H1 (cell line): ENCODE measurements around the gene TRIM39. TPM values are rescaled to one million over a fixed set of nuclear protein-coding genes. Genes with fewer than 3 reads are reported as not detected.

ENCODE experiments used
- CTCF ChIA-PET: fragments of 300-600 bp; sonication (Branson Sonifier 250); formaldehyde crosslinking; loops from one replicate; lab custom pipeline; 2021; ENCODE audit not compliant: partially characterized antibody; lab: Charles Lee
- POLR2A ChIA-PET: fragments of 300-600 bp; sonication (Branson Sonifier 250); formaldehyde crosslinking; loops from one replicate; lab custom pipeline; 2021; ENCODE audit warnings: inconsistent platforms; ENCODE audit not compliant: partially characterized antibody; lab: Charles Lee
- DNase-seq, 2 experiments: peaks; one replicate each; pipeline versions ENCODE4 v3.0.0 to v3.0.0-alpha.2; 2010 to 2022; ENCODE audit warnings: low spot score in 2 of 2, low read depth in 1 of 2, mixed read lengths in 1 of 2
- FAIRE-seq: peaks from 2 replicates; lab custom pipeline; 2011; peaks lifted over from hg19 to GRCh38; lab: Jason Lieb, UNC
- H2AFZ ChIP-seq: 2 replicates; pipeline ENCODE4 v1.8.1; 2012; ENCODE audit warnings: low read length, inconsistent platforms
- H2AK5ac ChIP-seq: 2 replicates; pipeline ENCODE4 v1.6.1; 2013; ENCODE audit warnings: low read depth, low read length
- H2BK120ac ChIP-seq: replicated peaks from 2 replicates; pipeline ENCODE3; 2013; ENCODE audit warnings: low read depth, low read length, inconsistent platforms
- H2BK12ac ChIP-seq: 2 replicates; pipeline ENCODE4 v1.6.1; 2013; ENCODE audit warnings: low read depth, low read length
- H2BK15ac ChIP-seq: 2 replicates; pipeline ENCODE4 v1.6.1; 2013; ENCODE audit warnings: low read length
- H2BK20ac ChIP-seq: 2 replicates; pipeline ENCODE4 v1.6.1; 2013; ENCODE audit warnings: low read length
- H2BK5ac ChIP-seq: 2 replicates; pipeline ENCODE4 v1.6.1; 2013; ENCODE audit warnings: low read depth, low read length
- H3K14ac ChIP-seq: 2 replicates; pipeline ENCODE4 v1.6.1; 2013; ENCODE audit warnings: inconsistent platforms; ENCODE audit not compliant: insufficient read length
- H3K18ac ChIP-seq: 2 replicates; pipeline ENCODE4 v1.6.1; 2013; ENCODE audit warnings: low read length; ENCODE audit errors: extremely low read depth
- H3K23ac ChIP-seq: 2 replicates; pipeline ENCODE4 v1.6.1; 2013; ENCODE audit warnings: inconsistent platforms; ENCODE audit not compliant: insufficient read length
- H3K23me2 ChIP-seq: 2 replicates; pipeline ENCODE4 v1.6.1; 2013; ENCODE audit warnings: low read depth, low read length
- H3K27ac ChIP-seq: 2 replicates; pipeline ENCODE4 v1.6.1; 2011; ENCODE audit warnings: low read depth, low read length, inconsistent platforms
- H3K27me3 ChIP-seq, 4 experiments: replicated peaks in 1 of 4; 1 replicate in 1 of 4; 2 replicates in 3 of 4; pipeline versions ENCODE4 v1.6.1 to v1.8.1; 2011 to 2013; ENCODE audit warnings: low read length in 3 of 4, mild to moderate bottlenecking in 3 of 4, inconsistent platforms in 2 of 4, mixed read lengths in 2 of 4, moderate library complexity in 1 of 4; ENCODE audit not compliant: control insufficient read depth in 3 of 4, insufficient read depth in 3 of 4; ENCODE audit errors: extremely low read depth in 1 of 4
- H3K36me3 ChIP-seq, 4 experiments: 2 replicates each; pipeline versions ENCODE4 v1.6.1 to v1.8.1; 2011 to 2013; ENCODE audit warnings: mild to moderate bottlenecking in 4 of 4, low read length in 3 of 4, moderate library complexity in 2 of 4, control low read depth in 1 of 4, inconsistent platforms in 1 of 4; ENCODE audit not compliant: insufficient read depth in 4 of 4, control insufficient read depth in 2 of 4
- H3K4ac ChIP-seq: replicated peaks from 2 replicates; pipeline ENCODE3; 2013; ENCODE audit warnings: low read length, low read depth, mixed read lengths, inconsistent platforms; ENCODE audit not compliant: insufficient read length
- H3K4me1 ChIP-seq, 4 experiments: replicated peaks in 1 of 4; 1 replicate in 1 of 4; 2 replicates in 3 of 4; pipeline versions ENCODE4 v1.6.1 to v1.8.1; 2011 to 2013; ENCODE audit warnings: low read length in 3 of 4, inconsistent platforms in 2 of 4, mixed read lengths in 1 of 4; ENCODE audit not compliant: insufficient read depth in 4 of 4, control insufficient read depth in 3 of 4
- H3K4me2 ChIP-seq, 2 experiments: 2 replicates each; pipeline versions ENCODE4 v1.6.1 to v1.8.1; 2011 to 2013; ENCODE audit warnings: low read depth in 2 of 2, low read length in 2 of 2, control low read depth in 1 of 2, inconsistent platforms in 1 of 2, mild to moderate bottlenecking in 1 of 2; ENCODE audit not compliant: insufficient read depth in 1 of 2
- H3K4me3 ChIP-seq, 4 experiments: fragments of 200-600, 300-600 bp in 1 of 4; sonication (generic), shearing (Covaris generic), sonication (Bioruptor Twin) in 1 of 4; 2 replicates each; pipeline versions ENCODE4 v1.5.1 to v1.8.1; 2011 to 2016; ENCODE audit warnings: low read length in 4 of 4, low read depth in 3 of 4, control low read depth in 2 of 4, inconsistent platforms in 2 of 4, mild to moderate bottlenecking in 2 of 4, mixed read lengths in 1 of 4, moderate library complexity in 1 of 4; ENCODE audit not compliant: insufficient read depth in 2 of 4; ENCODE audit errors: extremely low read depth in 1 of 4
- H3K56ac ChIP-seq: replicated peaks from 2 replicates; pipeline ENCODE3; 2013; ENCODE audit warnings: low read depth, mild to moderate bottlenecking, mixed read lengths, low read length, inconsistent platforms; ENCODE audit not compliant: insufficient read length
- H3K79me1 ChIP-seq: 2 replicates; pipeline ENCODE4 v1.6.1; 2013; ENCODE audit warnings: low read depth, low read length, control low read depth
- H3K79me2 ChIP-seq, 2 experiments: 2 replicates each; pipeline versions ENCODE4 v1.6.1 to v1.8.1; 2012 to 2013; ENCODE audit warnings: low read length in 2 of 2, mild to moderate bottlenecking in 2 of 2, inconsistent platforms in 1 of 2; ENCODE audit not compliant: insufficient read depth in 2 of 2, control insufficient read depth in 1 of 2
- H3K9ac ChIP-seq, 4 experiments: replicated peaks in 1 of 4; 1 replicate in 1 of 4; 2 replicates in 3 of 4; pipeline versions ENCODE4 v1.6.1 to v1.8.1; 2011 to 2013; ENCODE audit warnings: low read depth in 3 of 4, low read length in 3 of 4, control low read depth in 2 of 4, mild to moderate bottlenecking in 2 of 4, moderate library complexity in 2 of 4, inconsistent platforms in 1 of 4; ENCODE audit errors: extremely low read depth in 1 of 4
- H3K9me3 ChIP-seq, 2 experiments: 2 replicates each; pipeline versions ENCODE4 v1.6.1 to v1.8.1; 2012 to 2013; ENCODE audit warnings: mild to moderate bottlenecking in 2 of 2, moderate library complexity in 2 of 2, control low read depth in 1 of 2, inconsistent platforms in 1 of 2, low read depth in 1 of 2, low read length in 1 of 2, mixed read lengths in 1 of 2; ENCODE audit not compliant: insufficient read depth in 2 of 2
- H4K20me1 ChIP-seq, 2 experiments: replicated peaks in 1 of 2; 2 replicates each; pipeline versions ENCODE3 to v1.8.1; 2011 to 2013; ENCODE audit warnings: inconsistent platforms in 2 of 2, low read length in 2 of 2, mild to moderate bottlenecking in 1 of 2; ENCODE audit not compliant: insufficient read depth in 2 of 2, control insufficient read depth in 1 of 2
- H4K5ac ChIP-seq: 2 replicates; pipeline ENCODE4 v1.6.1; 2013; ENCODE audit warnings: low read length, low read depth, mixed read lengths, inconsistent platforms; ENCODE audit not compliant: insufficient read length
- H4K8ac ChIP-seq: 2 replicates; pipeline ENCODE4 v1.8.0; 2013; ENCODE audit warnings: mild to moderate bottlenecking, moderate library complexity, low read length, inconsistent platforms; ENCODE audit not compliant: insufficient read depth; ENCODE audit errors: extremely low read depth
- H4K91ac ChIP-seq: replicated peaks from 2 replicates; pipeline ENCODE3; 2013; ENCODE audit warnings: low read length, mixed read lengths, inconsistent platforms; ENCODE audit not compliant: insufficient read length
- BCL11A ChIP-seq, 2 experiments: IDR thresholded peaks; one replicate each; pipeline ENCODE4 v1.6.1; 2011; ENCODE audit warnings: low read depth in 2 of 2, low read length in 2 of 2, mild to moderate bottlenecking in 2 of 2
- EGR1 ChIP-seq: IDR thresholded peaks from 2 replicates; pipeline ENCODE4 v1.6.1; 2011; ENCODE audit warnings: low read depth, low read length, borderline replicate concordance
- SIN3A ChIP-seq, 2 experiments: IDR thresholded peaks in 1 of 2; conservative IDR thresholded peaks in 1 of 2; 2 replicates each; pipeline ENCODE4 v1.6.1; 2011 to 2012; ENCODE audit warnings: low read length in 2 of 2, improper control_type of control experiment in 1 of 2, low read depth in 1 of 2, mild to moderate bottlenecking in 1 of 2
- TAF1 ChIP-seq: IDR thresholded peaks from 2 replicates; pipeline ENCODE4 v1.6.1; 2011; ENCODE audit warnings: mild to moderate bottlenecking, low read depth, low read length
- TCF12 ChIP-seq: IDR thresholded peaks from 2 replicates; pipeline ENCODE4 v1.6.1; 2011; ENCODE audit warnings: low read depth, mild to moderate bottlenecking, low read length
- WGBS, 2 experiments: shearing (Covaris generic) in 1 of 2; methylation state at CpG; one replicate each; pipeline versions ENCODE4 v1.1.6 to v1.1.7; 2013 to 2015; ENCODE audit warnings: low lambda C conversion rate in 2 of 2, mixed read lengths in 2 of 2, inconsistent platforms in 1 of 2, low coverage in 1 of 2, missing lambda C conversion rate in 1 of 2; ENCODE audit not compliant: insufficient replicate concordance in 2 of 2, insufficient coverage in 1 of 2, insufficient read length in 1 of 2; ENCODE audit errors: extremely low coverage in 1 of 2, missing lambda C conversion rate in 1 of 2; 5-methylcytosine and 5-hydroxymethylcytosine counted together
- polyA plus RNA-seq, 7 experiments: library from polyadenylated mRNA; depleted of rRNA in 3 of 7; stranded (reverse) in 5 of 7; unstranded in 2 of 7; fragments of >200 nt in 5 of 7; fragments of 200-250 nt in 2 of 7; gene quantifications; 1 replicate in 5 of 7; 2 replicates in 1 of 7; 4 replicates in 1 of 7; pipeline versions ENCODE4 v1.2.1 to v1.2.3, GENCODE V29; 2011 to 2013; ENCODE audit warnings: missing spikeins in 2 of 7, mixed read lengths in 2 of 7
- total RNA-seq: library from RNA; stranded (reverse); fragmentation: NEBNext Ultra II Directional; extraction: Animal tissue kit (Norgen Biotek cat#: 25700); gene quantifications from 2 replicates; pipeline ENCODE4 v1.2.1, GENCODE V29; 2021

The TRIM39 gene
- total and polyA plus RNA-seq, 2 of the 8 experiments (the other 6 are each of a cell fraction or from before 2014, with no cell fraction given): 7.3 to 26.1 TPM

GRCh38 chr6:30311671-30312070, 15.1 kb upstream of the TRIM39 start:
- H3K4me3 ChIP-seq: no peak overlapping the region
- no peak overlapping the region for H2BK12ac ChIP-seq
- no peak overlapping the region for H2BK5ac ChIP-seq
- ChIA-PET CTCF (interaction anchor here (1.1 kb wide), 2 partner anchors 74 to 93 kb away, joined by 3 read pairs; no protein-coding TSS in a partner anchor), POLR2A (interaction anchor here (3.9 to 10.3 kb wide), 2 partner anchors 10 to 13 kb away, joined by 16 to 92 read pairs; partner anchors contain the start of gene TRIM39)
- H2AFZ ChIP-seq: no peak overlapping the region
- H2AK5ac ChIP-seq: no peak overlapping the region
- no peak overlapping the region for H3K14ac ChIP-seq
- H4K5ac ChIP-seq: no peak overlapping the region
- H3K56ac ChIP-seq: no peak overlapping the region
- no peak overlapping the region for H4K8ac ChIP-seq
- H2BK20ac ChIP-seq: no peak overlapping the region
- H3K23me2 ChIP-seq: no peaks in the 10 kb centered on the region; the same call in 1 of the 2 replicates
- H4K91ac ChIP-seq: no peak overlapping the region
- no peak overlapping the region for H3K4me2 ChIP-seq
- H4K20me1 ChIP-seq: peaks cover 5 to 20% of the 10 kb centered on the region in 2 experiments
- H3K4ac ChIP-seq: no peak overlapping the region
- DNase-seq (no peak), FAIRE-seq (no peak)
- WGBS, 2 experiments: 71% methylated on average over 1 of the region's 1 CpG; no CpG with 5 or more reads in 1 of the 2 experiments
- H3K9me3 ChIP-seq: no peaks in the 10 kb centered on the region
- H3K23ac ChIP-seq: no peak overlapping the region
- 0 out of 7 replicates have a peak, but pooled peaks cover 0 to 2% (median 0%) of the 10 kb centered on the region in 4 experiments for H3K4me1 ChIP-seq
- H3K27ac ChIP-seq: no peak overlapping the region
- H3K18ac ChIP-seq: no peak overlapping the region
- peaks cover 9% of the 10 kb centered on the region for H3K79me1 ChIP-seq
- no peak overlapping the region for H2BK120ac ChIP-seq
- no peak overlapping the region for H3K9ac ChIP-seq
- no peaks in the 10 kb centered on the region for H3K27me3 ChIP-seq
- no peak overlapping the region for H2BK15ac ChIP-seq
- peaks cover 0 to 39% (median 19%) of the 10 kb centered on the region in 4 experiments; a peak in 6 of 8 replicates for H3K36me3 ChIP-seq
- H3K79me2 ChIP-seq: peaks cover 19 to 95% of the 10 kb centered on the region in 2 experiments
- TF ChIP-seq BCL11A (IDR thresholded peaks at IDR 0.05; ENCODE audit: low read depth in 2 of 2, low read length in 2 of 2) (no peak), TCF12 (no peak), SIN3A (conservative IDR thresholded peaks at IDR 0.05 in 1 of 2, IDR thresholded peaks at IDR 0.05 in 1 of 2; ENCODE audit: low read depth in 1 of 2, low read length in 2 of 2) (no peak), TAF1 (no peak), EGR1 (no peak)
